NB4 (cell line): Measurements from ENCODE around the gene RNF112.

Source experiments
- DNase-seq: peaks from one replicate; pipeline ENCODE4 v3.0.0; 2010; ENCODE audit warnings: low read depth
- H3K4me3 ChIP-seq: one replicate; pipeline ENCODE4 v1.5.1; 2011; ENCODE audit warnings: mild to moderate bottlenecking, low read depth, low read length, moderate library complexity
- MYC ChIP-seq: IDR thresholded peaks from 2 replicates; pipeline ENCODE4 v1.6.1; 2011; ENCODE audit warnings: low read depth, low read length
- POLR2A ChIP-seq: IDR thresholded peaks from 2 replicates; pipeline ENCODE4 v1.6.1; 2011; ENCODE audit warnings: mild to moderate bottlenecking; ENCODE audit not compliant: insufficient read length; ENCODE audit errors: extremely low read depth
- TF ChIP-seq, protein P1 (sequence below): IDR thresholded peaks from 2 replicates; pipeline ENCODE4 v1.6.1; 2011; ENCODE audit warnings: low read depth, low read length
- TF ChIP-seq, protein P2 (sequence below): IDR thresholded peaks from one replicate; pipeline ENCODE4 v1.5.1; 2012; ENCODE audit warnings: low read depth, low read length

The RNF112 gene

DNA sequence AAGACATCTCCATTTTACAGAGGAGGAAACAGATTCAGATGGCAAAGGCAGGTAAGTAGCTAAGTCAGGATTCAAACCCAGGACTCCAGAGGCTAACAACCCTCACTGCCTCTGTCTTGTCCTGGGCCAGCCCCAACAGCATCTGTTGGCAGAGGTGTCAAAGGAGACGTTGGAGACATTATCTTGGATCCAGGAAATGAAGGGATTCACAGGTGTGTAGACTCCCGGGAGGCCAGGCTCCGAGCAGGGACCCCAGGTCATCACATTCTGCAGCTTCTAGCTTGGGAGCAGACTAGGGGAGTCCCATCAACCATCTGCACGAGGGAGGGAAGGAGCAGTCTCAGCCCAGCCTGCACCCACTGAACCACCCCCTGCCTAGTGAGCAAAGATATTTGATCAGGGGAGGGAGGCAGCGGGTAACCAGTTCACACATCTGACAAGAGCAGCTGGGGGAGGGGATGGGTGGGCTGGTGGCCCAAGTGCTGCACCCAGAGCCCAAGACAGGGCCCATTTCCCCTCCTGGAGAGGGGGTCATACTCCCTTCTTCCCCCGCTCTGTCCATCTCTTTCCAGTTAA lies 47.5 kb upstream of the RNF112 start:
- H3K4me3 ChIP-seq: no peak overlapping the region
- DNase-seq: no peak
- TF ChIP-seq, protein P1, sequence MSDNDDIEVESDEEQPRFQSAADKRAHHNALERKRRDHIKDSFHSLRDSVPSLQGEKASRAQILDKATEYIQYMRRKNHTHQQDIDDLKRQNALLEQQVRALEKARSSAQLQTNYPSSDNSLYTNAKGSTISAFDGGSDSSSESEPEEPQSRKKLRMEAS: no peak
- TF ChIP-seq MYC: no peak
- no peak for TF ChIP-seq POLR2A
- TF ChIP-seq, protein P2, sequence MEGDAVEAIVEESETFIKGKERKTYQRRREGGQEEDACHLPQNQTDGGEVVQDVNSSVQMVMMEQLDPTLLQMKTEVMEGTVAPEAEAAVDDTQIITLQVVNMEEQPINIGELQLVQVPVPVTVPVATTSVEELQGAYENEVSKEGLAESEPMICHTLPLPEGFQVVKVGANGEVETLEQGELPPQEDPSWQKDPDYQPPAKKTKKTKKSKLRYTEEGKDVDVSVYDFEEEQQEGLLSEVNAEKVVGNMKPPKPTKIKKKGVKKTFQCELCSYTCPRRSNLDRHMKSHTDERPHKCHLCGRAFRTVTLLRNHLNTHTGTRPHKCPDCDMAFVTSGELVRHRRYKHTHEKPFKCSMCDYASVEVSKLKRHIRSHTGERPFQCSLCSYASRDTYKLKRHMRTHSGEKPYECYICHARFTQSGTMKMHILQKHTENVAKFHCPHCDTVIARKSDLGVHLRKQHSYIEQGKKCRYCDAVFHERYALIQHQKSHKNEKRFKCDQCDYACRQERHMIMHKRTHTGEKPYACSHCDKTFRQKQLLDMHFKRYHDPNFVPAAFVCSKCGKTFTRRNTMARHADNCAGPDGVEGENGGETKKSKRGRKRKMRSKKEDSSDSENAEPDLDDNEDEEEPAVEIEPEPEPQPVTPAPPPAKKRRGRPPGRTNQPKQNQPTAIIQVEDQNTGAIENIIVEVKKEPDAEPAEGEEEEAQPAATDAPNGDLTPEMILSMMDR: no peak

DNA sequence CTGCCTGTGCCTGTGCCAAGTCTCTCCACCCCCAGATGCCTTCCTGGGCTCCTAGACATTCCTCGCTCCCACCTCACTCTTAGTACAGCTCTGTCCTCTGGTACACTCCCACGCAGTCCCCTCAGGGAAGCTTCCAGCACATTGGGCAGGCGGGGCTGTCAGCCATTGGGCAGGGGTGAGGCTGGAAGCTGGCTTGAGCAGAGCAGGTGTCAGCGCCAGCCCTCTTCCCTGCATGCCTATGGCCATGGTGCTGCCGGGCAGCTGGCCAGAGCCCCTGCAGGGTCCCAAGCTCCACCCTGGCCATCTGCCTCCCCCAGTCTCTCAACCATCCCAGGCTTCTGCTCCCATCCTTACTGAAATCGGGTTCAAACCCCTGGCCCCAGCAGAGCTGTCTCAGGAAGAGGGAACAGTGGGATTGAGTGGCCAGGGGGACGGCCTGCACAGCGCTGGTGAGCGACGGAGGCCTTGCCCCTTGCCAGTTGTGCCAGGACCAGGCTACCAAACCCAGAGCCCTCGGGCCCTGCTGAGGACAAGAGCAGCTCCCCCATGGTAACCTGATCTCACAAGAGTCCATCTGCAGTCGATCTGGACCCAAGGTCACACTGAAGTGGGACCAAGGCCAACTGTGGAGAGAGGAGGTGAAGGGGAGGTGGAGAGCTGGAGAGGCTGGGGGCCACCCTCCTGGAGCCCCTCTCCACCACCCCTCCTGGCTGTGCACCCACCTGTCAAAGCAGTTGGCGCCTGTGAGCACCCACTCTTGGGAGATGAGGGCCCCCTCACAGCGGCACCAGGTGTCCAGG lies 46.1 kb upstream of the RNF112 start:
- DNase-seq: no peak
- no peak overlapping the region for H3K4me3 ChIP-seq
- TF ChIP-seq POLR2A: no peak
- TF ChIP-seq, protein P1: no peak
- TF ChIP-seq, protein P2: no peak
- TF ChIP-seq MYC: no peak

DNA sequence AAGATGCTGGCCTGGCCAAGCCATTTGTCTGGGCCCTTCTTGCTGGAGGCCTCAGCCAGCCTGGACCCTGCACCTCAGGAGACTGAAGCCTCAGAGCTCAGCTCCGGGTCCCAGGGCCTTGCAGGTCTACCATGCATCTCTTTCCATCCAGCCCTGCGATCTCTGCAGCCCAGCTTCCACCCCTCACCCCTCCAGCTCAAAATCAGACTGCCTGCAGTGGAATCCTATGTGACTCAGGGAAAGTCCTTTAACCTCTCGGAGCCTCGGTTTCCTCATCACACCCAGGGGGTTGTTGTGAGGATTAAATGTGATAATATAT lies 45.6 kb upstream of the RNF112 start:
- TF ChIP-seq MYC (no peak), POLR2A (no peak)
- TF ChIP-seq, protein P2: no peak
- TF ChIP-seq, protein P1: no peak
- DNase-seq: no peak
- no peak overlapping the region for H3K4me3 ChIP-seq

DNA sequence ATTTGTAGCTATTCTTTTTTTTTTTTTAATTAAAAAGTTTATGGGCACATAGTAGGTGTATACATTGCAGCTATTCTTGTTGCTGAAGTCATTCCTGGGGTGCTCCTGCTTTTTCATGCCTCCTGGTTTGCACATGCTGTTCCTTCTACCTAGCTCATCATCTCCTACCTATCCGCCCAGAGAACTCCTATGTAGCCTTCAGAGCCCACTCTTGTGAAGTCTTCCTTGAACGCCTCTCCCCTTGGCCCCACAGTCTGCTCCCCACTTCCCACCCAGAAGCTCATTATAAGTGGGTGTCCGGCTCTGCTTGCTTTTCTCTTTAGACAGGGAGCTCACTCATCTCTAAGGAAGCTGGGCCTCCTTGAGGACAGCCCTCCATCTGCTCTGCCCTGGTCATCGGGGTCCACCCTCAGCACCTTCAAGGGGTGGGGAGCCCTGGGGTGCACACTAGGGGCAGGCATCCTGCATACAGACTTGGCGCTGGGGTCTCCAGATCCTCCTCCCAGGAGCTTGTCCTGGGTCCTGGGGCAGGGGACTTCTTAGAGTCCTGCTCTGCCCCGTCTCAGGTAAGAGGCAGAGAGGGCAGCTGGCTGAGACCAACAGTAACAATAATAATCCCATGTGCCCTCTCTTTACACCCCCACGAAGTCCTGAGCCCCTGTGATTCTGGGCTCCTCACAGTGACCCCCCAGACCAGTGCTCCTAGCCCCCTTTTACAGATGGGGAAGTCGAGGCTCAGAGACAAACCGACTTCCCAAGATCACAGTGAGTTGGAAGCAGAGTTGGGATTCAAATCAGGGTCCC lies 45.0 kb upstream of the RNF112 start:
- no peak for DNase-seq
- no peak overlapping the region for H3K4me3 ChIP-seq
- TF ChIP-seq, protein P1: no peak
- TF ChIP-seq, protein P2: no peak
- no peak for TF ChIP-seq MYC
- TF ChIP-seq POLR2A: no peak

DNA sequence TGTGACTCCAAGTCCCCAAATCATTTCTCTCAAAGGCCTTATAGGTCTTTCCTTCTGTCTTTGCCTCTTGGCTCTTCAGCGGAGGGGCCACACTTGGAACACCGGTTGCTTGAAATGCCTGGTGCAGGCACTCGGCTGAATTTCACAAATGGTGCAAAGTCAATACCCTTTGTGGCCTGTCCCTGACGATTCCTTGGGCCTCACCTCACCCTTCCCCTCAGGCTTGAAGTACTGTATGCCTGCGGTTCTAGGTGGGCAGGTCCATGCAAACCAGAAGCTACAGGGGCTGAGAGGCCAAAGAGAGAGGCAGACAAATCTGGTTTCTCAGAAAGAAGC lies 44.4 kb upstream of the RNF112 start:
- no peak overlapping the region for H3K4me3 ChIP-seq
- DNase-seq: no peak
- no peak for TF ChIP-seq MYC
- TF ChIP-seq POLR2A: no peak
- TF ChIP-seq, protein P2: no peak
